GM12878 (cell line): Measurements from ENCODE around the gene CHCHD2. TPM values are rescaled to one million over a fixed set of nuclear protein-coding genes. Genes with fewer than 3 reads are reported as not detected.

Source experiments
- BACH1 ChIP-seq: fragments of 450-650 bp; IDR thresholded peaks from 2 replicates; pipeline ENCODE4 v1.6.1; 2017; ENCODE audit warnings: mild to moderate bottlenecking, borderline replicate concordance
- BCL3 ChIP-seq: IDR thresholded peaks from 2 replicates; pipeline ENCODE4 v1.6.1; 2011; ENCODE audit warnings: borderline replicate concordance, low read depth, mild to moderate bottlenecking, moderate library complexity, low read length; ENCODE audit not compliant: insufficient read depth, poor library complexity, severe bottlenecking
- BHLHE40 ChIP-seq, 2 experiments: fragments of 450-650 bp in 1 of 2; IDR thresholded peaks; 2 replicates each; pipeline ENCODE4 v1.6.1; 2011 to 2017; ENCODE audit warnings: low read depth in 2 of 2, borderline replicate concordance in 1 of 2, improper control_type of control experiment in 1 of 2, low read length in 1 of 2, mild to moderate bottlenecking in 1 of 2
- CEBPZ ChIP-seq: fragments of 150-350 bp; IDR thresholded peaks from 2 replicates; pipeline ENCODE4 v1.6.1; 2016; ENCODE audit warnings: low read depth, low read length
- E2F4 ChIP-seq: IDR thresholded peaks from 2 replicates; pipeline ENCODE4 v1.6.1; 2012; ENCODE audit warnings: low read depth, low read length, improper control_type of control experiment
- FOXK2 ChIP-seq: fragments of 450-650 bp; IDR thresholded peaks from 2 replicates; pipeline ENCODE4 v1.6.1; 2017; ENCODE audit warnings: mild to moderate bottlenecking, moderate library complexity
- MEF2A ChIP-seq: IDR thresholded peaks from 2 replicates; pipeline ENCODE4 v1.6.1; 2011; ENCODE audit warnings: low read depth, mild to moderate bottlenecking, low read length, moderate library complexity; ENCODE audit not compliant: insufficient read depth
- MLLT1 ChIP-seq: fragments of 450-650 bp; IDR thresholded peaks from 2 replicates; pipeline ENCODE4 v1.6.1; 2016; ENCODE audit warnings: mild to moderate bottlenecking
- NFXL1 ChIP-seq: fragments of 450-650 bp; IDR thresholded peaks from 2 replicates; pipeline ENCODE4 v1.6.1; 2017; ENCODE audit warnings: antibody characterized with exemption, mild to moderate bottlenecking, borderline replicate concordance
- POLR2AphosphoS2 ChIP-seq: IDR thresholded peaks from 2 replicates; pipeline ENCODE4 v1.6.1; 2011; ENCODE audit warnings: low read depth, mild to moderate bottlenecking, low read length, improper control_type of control experiment, moderate library complexity
- POLR2AphosphoS5 ChIP-seq: IDR thresholded peaks from 2 replicates; pipeline ENCODE4 v1.6.1; 2011; ENCODE audit warnings: mild to moderate bottlenecking, low read length, inconsistent platforms
- SP1 ChIP-seq: IDR thresholded peaks from one replicate; pipeline ENCODE4 v1.6.1; 2011; ENCODE audit warnings: low read depth, low read length
- STAT3 ChIP-seq: IDR thresholded peaks from 2 replicates; pipeline ENCODE4 v1.6.1; 2011; ENCODE audit warnings: low read depth, low read length, improper control_type of control experiment
- WRNIP1 ChIP-seq: IDR thresholded peaks from 2 replicates; pipeline ENCODE4 v1.6.1; 2011; ENCODE audit warnings: low read depth, low read length, improper control_type of control experiment, borderline replicate concordance
- ZBED1 ChIP-seq: IDR thresholded peaks from 2 replicates; pipeline ENCODE4 v1.6.1; 2016; ENCODE audit warnings: borderline replicate concordance
- ZBTB11 ChIP-seq: fragments of 450-650 bp; formaldehyde crosslinking; IDR thresholded peaks from 2 replicates; pipeline ENCODE4 v1.5.0; 2022; ENCODE audit warnings: mild to moderate bottlenecking, missing genetic modification characterization
- ZZZ3 ChIP-seq: IDR thresholded peaks from 2 replicates; pipeline ENCODE4 v1.6.1; 2011; ENCODE audit warnings: low read depth; ENCODE audit not compliant: control insufficient read depth, insufficient read length
- polyA plus RNA-seq, 11 experiments: library from polyadenylated mRNA; depleted of rRNA in 4 of 11; unstranded in 6 of 11; stranded (reverse) in 5 of 11; fragments of >200 nt; fragmentation: Nextera tagmentation in 4 of 11; fragmentation: Illumina TruSeq in 1 of 11; extraction: Ambion mirVana in 4 of 11; extraction: Trizol in 1 of 11; gene quantifications; 1 replicate in 1 of 11; 2 replicates in 10 of 11; pipeline versions ENCODE4 v1.2.1 to v1.2.3, GENCODE V29; 2011 to 2016; ENCODE audit warnings: inconsistent platforms in 2 of 11, missing spikeins in 2 of 11, low read depth in 1 of 11
- total RNA-seq, 4 experiments: library from RNA; depleted of rRNA in 3 of 4; stranded (reverse); fragments of >200 nt in 3 of 4; fragmentation: Illumina TruSeq in 1 of 4; extraction: Trizol in 1 of 4; gene quantifications; 2 replicates each; pipeline versions ENCODE4 v1.2.1 to v1.2.3, GENCODE V29; 2013 to 2021

The CHCHD2 gene
- total and polyA plus RNA-seq, 10 of the 15 experiments (the other 5 are each of a cell fraction or from before 2014, with no cell fraction given) = 97.8 to 1,291 (median 619) TPM

GRCh38 chr7:56063882-56064625 is 42.2 kb downstream of the CHCHD2 start, which contains the start of gene SUMF2 (continued):
- TF ChIP-seq BHLHE40 (IDR thresholded peaks at IDR 0.05; ENCODE audit: borderline replicate concordance in 1 of 2, low read depth in 2 of 2, low read length in 1 of 2) = peak in 1 of 2 experiments; percentile 65; a peak in 1 of 4 replicates
- peak; percentile 97 for TF ChIP-seq BCL3
- no peak for TF ChIP-seq E2F4
- no peak for TF ChIP-seq MEF2A
- no peak for TF ChIP-seq ZBED1
- TF ChIP-seq WRNIP1 = no peak
- peak; percentile 24; the same call in 1 of the 2 replicates for TF ChIP-seq ZBTB11 (CRISPR knock-in tag)
- peak; percentile 94 for TF ChIP-seq POLR2AphosphoS2
- no peak for TF ChIP-seq NFXL1
- no peak for TF ChIP-seq ZZZ3
- TF ChIP-seq BACH1 = peak; percentile 88
- TF ChIP-seq MLLT1 = 0 out of 2 replicates have a peak, but pooled peaks have one; percentile 3
- no peak for TF ChIP-seq STAT3
- no peak for TF ChIP-seq CEBPZ
- no peak for TF ChIP-seq FOXK2
- no peak for TF ChIP-seq SP1
- peak; percentile 91 for TF ChIP-seq POLR2AphosphoS5
